Measurements from ENCODE around the gene VSIG4.

VSIG4 gene

DNA sequence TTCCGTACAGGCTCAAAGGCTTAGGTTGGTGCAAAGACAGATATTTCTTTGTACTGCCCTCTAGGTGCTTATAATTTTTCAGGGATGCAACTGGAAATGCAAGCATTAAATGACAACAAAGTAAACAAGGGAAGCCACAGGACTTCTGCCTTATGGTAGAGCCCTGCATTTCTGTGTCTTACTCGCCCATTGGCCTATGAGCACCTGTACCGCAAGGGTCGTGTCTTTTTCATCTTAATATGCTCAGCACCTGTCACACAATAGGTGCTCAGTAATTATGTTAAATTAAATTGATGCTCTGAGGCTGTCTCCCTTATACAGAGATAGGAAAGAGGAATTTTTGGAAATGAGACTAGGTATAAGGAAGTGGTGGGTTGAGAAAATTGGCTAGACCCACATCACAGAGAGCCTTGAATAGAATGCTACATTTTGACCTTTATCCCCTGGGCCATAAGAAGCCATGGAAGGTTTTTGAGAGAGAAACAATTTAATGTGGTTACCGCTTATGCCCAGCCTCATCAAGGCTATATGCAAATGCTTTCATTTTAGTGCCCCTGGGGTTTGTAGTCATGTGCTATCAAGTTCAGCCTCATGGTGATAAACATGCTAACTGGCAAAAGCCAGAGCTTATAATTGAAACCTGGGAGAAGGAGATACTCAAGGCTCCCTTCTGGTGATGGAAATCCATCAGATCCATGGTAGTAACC is 16.3 kb downstream of the VSIG4 start:
- no peak for DNase-seq (ENCODE audit: low spot score)

DNA sequence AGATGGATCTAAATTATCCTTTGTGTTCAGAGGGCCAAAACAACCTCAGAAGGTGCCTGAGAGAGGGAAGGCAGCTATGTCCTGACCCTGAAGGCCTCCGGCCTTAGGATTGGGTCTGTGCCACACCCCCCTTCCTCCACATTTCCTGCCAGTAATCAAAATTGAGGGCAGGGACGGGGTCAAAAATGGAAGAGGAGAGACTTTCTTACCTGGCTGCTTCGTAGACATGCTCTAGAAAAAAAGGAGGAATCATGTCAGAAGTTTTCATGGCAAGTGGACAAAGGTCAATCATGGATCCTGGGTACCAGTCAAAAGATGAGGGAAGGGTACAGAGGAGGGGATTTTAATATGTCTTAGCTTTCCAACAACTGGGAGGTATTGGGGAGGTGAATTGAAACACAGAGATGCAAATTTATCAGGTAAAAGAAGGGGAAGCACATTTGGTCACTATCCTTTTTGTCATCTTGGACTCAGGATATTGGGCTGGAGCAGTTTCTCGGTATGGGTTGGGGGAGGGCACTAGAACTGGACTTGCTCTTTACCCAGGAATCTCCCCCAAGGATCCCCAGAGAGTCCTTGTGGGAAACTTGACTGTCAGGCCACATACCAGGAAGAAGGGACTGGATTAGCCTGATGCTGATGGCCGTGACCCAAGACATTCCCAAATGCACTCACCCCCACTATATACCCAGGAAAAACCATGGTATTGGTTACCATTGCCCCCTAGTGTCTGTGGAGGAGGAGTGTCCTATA is 17.1 kb downstream of the VSIG4 start:
- DNase-seq (ENCODE audit: low spot score): no peak

DNA sequence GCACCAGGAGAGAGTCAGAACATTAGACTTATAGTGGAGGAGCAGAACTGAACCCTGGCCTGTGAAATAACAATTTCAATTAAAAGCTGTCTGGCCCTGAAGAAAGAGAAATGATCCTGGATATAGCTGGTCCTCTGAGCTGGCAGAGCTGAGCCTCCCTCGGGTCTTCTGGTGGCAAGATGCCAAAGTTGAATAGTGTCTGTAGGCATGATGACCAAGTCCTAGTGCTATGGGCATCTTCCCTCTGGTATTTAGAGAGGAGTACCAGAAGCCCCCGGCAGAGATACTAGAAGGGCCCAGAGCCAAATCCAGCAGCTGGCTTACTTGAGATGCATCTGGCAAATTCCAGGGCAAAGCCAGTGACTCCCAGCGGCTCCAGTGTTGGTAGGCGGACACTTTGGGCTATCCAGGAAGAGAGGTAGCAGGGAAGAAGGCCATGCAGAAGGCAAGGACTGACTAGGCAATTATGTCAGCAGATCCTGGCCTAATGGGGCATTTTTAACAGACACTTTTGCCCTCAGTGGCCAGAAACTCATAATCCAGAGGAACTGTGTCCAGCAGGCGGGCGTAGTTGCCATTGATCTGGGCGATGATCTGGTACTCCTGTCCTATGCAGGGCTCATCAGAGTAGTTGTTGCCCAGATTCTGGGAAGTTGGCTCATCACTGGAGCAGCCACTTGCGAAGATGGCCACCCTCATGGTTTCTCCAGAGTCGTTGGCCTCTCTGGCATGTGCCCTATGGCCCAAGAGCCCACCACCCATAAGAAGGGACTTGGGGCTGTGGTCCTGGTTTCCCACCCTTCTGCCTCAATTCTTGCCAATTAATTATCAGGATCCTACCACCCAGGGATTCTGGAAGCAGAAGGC is 17.9 kb downstream of the VSIG4 start:
- DNase-seq (ENCODE audit: low spot score): no peak

DNA sequence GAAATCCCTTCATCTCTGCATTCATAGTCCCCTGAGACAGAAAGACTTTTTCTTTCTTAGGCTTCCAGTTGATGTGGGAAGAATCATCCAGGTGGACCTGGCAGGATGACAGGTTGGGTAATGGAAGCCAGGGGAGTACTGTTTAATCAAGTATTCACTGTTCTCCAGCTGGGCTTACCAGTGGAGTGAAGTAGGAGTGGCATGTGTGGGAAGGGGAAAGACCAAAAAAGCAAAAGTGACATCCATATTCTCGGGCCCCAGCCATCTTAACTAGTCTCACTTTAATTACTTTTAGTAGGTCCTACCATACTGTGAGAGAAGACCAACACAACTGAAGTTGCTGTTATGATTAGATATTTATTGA is 18.5 kb downstream of the VSIG4 start:
- no peak for DNase-seq (ENCODE audit: low spot score)

DNA sequence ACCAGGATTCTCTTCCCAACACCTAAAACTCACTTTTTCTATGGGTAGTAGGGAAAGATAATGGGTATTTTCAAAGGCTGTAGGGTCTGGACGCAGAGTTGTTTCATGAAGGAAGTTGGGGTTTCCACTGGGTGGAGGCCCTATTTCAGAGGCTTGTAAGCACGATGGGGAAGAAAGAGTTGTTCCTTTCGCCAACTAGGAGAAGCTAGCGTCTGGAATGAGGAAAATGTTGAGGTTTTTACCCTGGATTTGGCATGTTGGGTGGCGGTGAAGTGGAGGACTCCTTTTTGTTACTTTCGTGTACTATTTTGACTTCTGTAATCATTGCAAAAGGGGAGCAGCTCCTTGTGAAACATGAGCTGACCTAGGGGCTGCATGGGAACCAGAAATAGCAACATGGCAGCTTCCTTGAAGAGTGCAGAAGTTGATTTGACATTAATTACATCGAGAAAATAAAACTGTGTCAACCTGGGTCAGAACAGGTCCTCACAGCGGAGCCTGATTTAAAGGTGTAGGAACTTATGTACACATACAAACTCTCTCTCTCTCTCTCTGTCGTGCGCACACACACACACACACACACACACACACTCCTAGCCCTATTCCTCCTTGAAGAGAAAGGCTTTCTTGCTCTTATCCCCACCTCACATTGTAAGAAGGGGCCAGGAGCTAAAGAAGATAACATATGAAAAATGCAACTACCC is 19.1 kb downstream of the VSIG4 start:
- DNase-seq (ENCODE audit: low spot score): no peak

DNA sequence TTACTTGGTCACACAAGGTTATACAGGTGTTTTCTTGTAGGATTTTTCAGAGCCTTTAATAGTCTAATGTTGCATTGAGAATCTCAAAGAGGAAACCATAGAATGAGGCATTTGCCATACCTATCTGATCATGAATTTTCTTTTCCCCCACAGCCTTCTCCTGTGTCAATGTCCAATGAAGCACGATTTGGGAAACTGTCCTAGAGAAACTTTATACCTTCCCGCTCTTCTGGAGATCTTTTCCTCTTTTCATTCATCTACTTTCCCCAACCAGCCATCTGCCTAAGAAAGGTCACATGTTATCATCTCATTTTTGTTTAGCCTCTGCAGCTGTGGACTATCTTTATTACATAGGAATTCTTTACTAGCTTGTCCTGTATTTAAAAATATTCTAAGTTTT is 19.9 kb downstream of the VSIG4 start:
- DNase-seq (ENCODE audit: low spot score): no peak

DNA sequence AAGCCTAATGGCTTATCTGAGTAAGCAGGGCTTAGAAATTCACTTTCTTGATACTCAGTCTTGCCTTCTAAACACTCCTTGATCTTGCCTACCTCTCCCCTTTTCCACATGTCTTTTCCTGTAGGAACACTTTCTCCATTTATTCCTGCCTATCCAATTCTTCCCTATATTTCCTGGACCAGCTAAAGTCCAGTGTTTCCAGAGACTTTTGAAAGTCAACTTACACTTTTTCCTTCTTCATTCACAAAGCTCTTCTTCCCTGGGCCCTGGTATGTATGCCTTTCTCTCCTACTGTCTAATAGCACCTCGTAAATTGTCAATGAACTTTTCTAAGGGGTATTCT is 20.6 kb downstream of the VSIG4 start:
- no peak for DNase-seq (ENCODE audit: low spot score)

DNA sequence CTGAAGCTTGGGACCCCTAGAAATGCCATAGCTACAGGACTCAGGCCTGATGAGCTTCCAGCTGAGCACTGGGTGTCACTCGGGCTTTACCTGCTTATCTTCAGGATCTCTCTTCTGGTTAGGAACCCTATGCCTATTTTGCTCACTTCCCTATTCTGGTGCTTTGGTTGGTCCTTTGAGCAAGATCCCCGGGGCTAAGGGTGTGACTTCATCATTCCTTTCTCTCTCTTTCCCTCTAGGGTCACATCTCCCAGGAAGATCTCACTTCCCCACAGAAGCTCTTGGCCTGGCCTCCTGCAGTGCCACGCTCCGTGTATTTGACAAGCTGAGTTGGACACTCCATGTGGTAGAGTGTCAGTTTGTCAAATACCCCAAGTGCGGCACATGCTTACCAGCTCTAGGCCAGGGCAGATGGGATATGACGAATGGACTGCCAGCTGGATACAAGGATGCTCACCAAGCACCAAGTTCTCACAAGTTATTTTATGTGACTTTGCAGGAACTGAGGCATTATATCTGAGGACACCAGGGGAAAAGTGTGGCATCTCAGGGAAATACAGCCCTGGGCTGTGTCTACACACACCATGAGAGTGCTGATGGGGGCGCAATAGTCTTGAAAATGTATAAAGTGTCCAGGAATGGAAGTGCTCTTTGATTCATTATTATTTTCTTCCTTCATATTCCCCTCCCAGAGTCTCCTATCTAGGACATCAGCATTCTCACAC is 21.1 kb downstream of the VSIG4 start:
- DNase-seq (ENCODE audit: low spot score): no peak

DNA sequence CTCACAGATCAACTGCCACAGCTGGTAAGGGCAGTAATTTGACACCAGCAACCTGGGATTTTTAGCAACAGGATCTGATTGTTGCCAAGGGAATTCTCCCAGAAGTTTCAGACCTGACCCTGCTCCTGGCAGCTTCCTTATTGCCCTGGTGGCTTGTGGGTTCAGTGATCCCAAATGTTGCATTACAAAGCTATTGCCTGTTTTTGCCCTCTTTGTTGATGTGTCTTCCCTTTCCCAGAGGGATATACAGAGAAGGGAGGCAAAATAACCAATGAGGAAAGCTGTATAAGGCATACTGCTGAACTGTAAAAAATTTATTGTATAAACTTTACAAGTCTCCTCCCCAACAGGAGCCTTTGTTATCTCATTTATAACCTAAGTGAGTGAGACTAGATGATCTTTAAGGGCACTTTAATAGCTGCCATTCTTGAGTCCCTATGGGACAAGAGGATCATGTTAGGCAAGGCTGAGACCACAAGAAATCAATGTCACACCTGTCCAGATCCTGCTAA is 22.2 kb downstream of the VSIG4 start:
- no peak for DNase-seq (ENCODE audit: low spot score)

DNA sequence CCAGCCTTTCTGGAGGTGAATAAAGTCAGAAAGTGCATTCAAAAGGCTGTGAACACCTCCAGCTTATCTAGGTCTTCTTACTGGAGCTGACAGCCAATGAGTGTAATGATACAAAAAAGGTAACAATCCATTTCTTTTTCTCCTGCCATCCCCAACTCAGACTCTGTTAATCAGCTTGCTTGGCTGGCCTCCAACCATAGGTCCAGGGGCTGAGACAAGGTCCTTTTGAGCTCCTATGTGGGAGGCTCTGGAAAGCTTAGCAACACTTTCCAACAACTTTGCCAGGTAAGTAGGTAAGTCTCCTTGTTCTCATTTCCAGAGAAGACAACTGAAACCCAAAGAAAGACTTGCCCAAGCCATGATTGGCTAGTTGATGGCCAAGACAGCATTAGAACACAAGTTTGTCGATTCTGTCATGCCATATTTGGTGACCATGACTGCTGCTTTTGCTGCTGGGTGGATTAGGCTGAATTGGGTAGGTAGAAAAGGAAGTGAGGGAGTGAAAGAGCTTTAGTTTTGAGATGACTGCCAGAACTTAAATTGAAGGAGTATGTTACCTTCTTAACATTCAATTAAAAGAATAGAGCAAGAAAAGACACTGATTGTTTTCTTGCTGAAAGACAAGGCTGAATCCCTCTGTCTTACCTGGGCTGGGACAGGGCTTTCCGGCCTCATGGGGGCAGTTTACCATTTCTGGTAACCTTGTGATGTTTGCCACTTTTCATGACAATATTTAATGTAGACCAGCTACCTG is 22.8 kb downstream of the VSIG4 start:
- no peak for DNase-seq (ENCODE audit: low spot score)

DNA sequence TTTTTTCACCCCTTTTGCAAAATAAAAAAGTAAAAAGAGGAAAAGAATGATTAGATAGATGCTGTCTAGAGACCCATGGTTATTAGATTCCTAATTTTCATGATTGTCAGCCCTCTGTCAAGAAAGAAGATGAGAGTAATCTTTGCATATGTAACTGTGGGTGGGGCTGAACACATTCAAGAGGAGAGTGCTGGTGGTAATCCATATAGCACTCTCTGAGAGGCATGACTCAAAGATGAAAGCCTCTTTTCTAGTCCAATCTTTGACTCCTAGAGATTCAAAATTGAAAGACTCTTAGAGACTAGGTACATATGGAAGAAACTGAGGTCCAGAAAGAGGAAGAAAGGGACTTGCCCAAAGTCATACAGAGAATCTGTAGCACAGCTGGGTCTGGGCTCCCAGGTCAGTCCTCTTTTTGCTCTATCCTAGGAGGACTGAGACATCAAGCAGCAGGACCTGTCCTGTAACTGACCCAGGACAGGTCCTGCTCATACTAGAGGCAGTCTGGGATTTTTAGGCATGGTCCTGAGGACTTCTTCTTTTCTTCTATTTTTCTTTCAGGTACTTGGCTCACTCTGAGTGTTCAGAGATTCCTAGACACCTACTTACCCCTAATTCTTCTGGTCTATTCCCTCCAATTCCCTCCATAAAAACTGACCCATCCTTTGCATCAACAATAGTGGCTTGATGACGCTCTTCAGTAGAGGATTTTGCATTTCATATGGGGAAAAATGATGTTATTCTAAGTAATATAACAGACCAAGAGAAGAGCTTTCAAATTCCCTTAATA is 23.8 kb downstream of the VSIG4 start:
- no peak for DNase-seq (ENCODE audit: low spot score)

DNA sequence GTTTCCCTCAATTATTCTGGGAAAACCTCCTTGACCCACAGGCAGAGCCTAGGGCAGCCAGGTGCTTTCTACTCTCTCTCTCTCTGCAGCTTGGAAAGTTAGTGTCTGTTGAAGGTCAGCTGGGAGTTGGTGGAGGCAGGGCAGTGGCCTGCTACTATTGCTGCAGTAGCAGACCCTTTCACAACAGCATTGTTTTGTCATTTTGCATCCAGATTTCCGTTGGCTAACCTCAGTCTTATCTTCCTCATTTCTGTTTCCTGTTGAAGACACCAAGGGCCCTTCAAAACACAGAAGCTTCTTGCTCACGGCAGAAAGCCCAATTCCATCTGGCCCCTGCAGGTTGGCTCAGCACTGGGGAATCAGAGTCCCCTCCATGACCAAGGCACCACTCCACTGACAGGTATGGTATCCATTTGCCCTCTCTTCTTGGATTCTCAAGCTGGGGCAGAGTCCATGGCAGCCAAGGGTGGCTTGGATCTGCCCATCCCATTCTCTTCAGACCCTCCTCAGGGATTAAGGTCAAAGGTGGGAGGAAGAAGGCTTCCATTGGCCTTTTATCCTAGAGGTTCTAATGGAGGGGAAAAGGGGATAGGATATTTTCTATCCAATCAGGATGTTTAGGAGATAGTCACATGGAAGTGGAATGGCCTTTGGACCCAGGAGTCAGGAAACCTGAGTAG is 24.6 kb downstream of the VSIG4 start:
- no peak for DNase-seq (ENCODE audit: low spot score)

DNA sequence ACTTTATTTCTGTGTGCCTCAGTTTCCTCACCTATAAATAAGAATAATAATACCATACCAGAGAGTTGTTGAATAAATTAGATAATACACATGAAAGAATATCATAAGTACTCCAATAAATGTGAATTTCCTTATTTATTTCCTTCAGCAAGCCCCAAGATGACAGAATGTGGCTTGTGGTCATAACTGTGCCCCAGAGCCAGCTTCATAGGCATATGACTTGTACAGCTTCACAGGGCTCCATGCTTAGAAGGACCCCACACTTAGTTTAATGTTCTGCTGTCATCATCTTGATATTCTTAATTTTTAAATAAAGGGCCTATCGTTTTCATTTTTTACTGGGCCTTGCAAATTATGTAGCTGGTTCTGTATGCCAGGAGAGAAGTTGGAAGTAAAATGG is 25.3 kb downstream of the VSIG4 start:
- no peak for DNase-seq (ENCODE audit: low spot score)

DNA sequence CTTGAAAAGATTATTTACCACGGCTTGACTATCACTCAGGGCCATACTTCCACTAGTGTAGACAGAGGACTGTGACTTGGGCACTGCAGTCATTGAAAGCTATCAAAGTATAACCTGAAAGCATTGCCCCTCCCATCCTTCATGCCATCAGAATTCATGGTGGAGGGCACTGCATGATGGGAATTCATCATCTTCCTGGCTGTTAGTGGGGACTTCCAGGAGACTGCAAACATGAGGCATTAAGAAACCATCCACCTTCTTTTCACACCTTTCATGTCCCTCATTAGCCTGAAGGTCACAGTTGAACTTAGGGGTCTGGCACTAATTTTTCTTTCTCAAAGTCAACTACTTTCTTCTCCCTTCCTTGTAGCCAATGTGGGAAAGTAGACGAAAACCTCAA is 25.8 kb downstream of the VSIG4 start:
- DNase-seq (ENCODE audit: low spot score): no peak

DNA sequence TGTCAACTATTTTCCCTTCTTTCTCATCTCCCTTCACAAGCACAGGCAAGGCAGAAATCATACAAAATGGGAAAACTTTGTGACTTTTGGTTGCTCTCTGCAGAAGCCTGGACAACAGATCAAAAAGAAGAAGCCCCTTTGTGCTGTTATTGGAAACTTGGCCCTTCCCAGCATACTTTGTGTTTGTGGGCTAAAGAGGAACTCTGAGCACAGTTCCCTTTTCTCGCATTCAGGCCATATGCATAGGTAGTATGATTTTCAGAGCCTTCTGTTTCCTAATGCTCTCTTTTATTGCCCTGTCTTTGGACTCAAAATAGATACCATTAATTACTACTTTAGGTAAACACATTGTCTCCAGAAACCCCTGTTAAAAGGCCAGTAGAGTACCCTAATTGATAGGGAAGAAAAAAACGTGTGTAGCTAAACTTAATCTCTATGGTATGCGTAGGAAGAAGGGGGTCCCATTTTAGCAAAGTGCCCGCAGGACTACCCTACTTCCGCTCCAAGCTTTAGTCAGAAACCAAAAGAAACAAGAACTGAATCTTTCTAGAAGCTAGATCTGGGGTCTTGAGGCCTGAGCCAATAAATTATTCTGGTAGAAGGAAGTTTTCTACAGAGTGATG is 26.6 kb downstream of the VSIG4 start:
- no peak for DNase-seq (ENCODE audit: low spot score)

DNA sequence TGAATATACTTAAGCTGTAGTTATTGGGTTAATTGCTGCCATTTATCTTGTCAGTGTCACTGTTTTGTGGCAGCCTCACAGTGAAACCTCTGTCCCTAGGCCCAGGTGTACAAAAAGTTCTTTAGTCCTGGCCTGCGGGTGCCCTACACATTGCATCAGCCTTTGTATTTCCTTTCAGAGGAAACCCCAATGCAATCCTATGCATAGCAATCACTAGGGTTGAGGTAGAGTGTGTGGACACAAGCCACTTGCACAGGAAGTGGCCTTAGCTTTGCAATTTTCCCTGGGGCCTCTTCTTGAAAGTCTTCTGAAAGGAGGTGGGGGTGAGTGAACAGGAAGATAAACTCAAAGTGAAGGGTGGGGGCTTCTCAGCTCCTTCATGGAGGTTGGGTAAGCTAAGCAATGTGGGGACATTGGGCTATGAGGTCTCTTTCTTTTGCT is 27.8 kb downstream of the VSIG4 start:
- DNase-seq (ENCODE audit: low spot score): no peak

DNA sequence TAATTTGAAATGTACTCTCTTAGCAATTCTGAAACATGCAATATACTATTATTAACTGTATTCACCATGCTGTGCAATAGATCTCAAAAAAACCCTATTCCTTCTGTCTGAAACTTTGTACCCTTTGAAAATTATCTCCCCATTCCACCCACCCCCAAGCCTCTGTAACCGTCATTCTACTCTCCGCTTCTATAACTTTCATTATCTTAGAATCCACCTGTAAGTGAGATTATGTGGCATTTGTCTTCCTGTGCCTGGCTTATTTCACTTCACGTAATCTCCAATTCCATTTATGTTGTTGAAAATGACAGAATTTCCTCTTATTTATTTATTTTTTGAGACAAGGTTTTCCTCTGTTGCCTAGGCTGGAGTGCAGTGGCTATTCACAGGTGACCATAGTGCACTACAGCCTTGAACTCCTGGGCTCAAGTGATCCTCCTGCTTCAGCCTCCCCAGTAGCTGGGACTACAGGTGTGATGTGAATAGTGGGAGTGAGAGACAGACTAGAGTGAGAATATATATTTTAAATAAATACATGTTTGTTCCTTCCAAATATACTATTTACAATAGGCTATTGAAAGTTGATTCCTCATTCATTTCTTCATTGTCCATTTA is 30.5 kb downstream of the VSIG4 start:
- no peak for DNase-seq (ENCODE audit: low spot score)

DNA sequence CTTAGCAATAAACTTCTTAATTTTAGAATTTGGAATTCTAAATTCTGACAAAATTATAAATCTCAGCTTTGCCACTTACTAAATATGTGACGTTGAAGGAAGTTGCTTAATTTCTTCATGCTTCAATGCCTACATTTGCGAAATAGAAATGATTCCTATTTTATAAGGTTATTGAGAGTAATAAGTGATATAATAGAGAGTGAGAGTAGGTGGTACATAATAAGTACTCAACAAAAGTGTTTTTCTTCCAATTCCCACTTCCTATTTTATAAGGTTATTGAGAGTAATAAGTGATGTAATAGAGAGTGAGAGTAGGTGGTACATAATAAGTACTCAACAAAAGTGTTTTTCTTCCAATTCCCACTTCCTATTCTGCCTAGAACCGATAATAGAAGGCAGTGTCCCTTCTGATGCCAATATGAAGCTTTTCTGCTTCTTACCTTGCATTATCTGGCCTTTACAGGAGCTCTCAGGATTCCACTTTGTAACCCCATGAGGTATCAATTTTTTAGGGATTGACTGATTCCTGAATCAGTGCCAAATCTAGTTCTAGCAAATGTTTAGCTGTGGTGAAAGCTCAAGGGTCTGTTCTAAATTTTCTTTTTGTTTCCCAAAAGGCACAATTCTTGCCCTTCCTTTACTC is 31.4 kb downstream of the VSIG4 start:
- DNase-seq (ENCODE audit: low spot score): no peak
